ENCODE measurements around the gene CNIH4.
"Not testable (repeated sequence)": the region's sequence is repeated elsewhere in the genome, so short reads cannot be mapped to it uniquely, and the experiment has no call there.

The CNIH4 gene

DNA sequence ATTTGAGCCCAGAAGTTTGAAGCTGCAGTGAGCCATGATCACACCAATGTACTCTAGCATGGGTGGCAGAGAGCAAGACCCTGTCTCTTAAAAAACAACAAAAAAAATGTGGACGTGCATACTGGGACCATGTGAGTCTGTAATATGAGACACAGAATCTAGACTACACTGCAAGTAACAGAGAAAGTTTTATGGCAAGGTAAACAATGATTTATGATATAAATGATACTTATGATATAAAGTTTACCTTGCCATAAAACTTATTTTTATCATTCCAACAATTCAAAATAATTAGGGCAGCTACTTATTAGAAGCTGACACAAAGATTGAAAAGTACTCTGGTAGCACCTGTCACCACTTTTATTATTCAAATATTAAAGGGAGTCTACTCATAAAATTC is 43.2 kb downstream of the CNIH4 start:
- DNase-seq (ENCODE audit: low read depth in 4 of 4, low spot score in 1 of 4), result no peak

DNA sequence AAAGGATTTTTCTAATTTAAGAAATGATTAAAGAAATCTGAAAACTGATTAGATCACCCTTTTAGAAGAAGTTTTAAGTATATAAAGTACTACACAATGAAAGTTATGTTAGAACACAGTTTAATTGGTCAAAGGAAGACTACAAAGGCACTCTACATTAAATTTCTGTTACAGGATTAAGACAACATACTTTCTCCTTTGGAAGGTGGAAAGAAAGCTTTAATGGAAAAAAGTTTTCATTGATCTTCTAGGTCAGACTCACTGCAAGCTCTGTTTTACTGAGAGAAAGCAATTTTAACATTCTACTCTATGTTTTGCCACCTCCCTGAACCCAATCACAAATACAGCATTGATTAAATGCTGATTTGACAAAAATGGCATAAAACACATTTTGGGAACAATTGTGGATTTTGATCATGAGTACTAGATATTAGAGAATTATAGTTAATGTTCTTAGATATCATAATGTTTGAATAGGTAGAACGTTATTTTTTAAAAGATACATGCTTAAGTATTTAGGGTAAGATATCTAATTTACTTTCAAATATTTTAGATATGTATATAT is 45.9 kb downstream of the CNIH4 start:
- no peak for DNase-seq (ENCODE audit: low read depth in 4 of 4, low spot score in 1 of 4)

DNA sequence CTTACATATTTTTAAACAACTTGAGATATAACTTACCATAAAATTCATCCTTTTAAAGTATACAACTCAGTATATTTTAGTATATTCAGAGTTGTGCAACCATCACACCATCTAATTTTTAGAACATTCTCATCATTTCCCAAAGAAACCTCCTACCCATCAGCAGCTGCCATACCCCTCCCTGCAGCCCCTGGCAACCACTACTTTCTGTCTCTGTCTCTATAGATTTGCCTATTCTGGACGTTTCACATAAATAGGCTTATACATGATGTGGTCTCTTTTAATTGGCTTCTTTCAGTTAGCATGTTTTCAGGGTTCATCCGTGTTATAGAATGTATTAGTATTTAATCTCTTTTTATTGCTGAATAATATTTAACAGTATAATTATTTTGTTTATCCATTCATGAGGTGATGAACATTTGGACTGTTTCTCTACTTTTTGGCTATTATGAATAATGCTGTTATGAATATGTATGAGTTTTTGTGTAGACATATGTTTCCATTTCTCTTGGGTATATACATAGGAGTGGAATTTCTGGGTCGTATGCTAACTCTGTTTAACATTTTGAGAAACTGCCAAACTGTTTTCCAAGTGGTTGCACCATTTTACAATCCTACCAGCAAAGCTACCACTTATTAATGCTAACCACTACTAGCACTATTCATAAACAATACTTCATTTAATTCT is 48.4 kb downstream of the CNIH4 start:
- DNase-seq (ENCODE audit: low read depth in 4 of 4, low spot score in 1 of 4), result no peak

DNA sequence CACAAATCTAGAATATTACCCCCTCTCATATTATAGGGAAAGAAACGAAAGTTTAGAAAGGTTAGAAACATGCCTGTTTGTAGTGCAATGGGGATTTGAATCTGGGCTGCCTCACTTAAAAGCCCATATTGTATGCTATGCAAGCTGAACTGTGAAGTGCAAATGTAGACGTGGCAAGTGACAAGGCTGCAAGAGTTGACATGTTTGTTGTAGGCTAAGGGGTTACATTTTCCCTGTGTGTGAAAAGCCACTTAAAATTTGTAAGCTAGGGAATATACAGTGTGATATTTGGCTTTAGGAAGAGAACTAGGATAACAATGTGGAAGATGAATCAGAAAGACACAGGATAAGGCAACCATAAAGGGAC is 48.9 kb downstream of the CNIH4 start:
- DNase-seq (ENCODE audit: low read depth in 4 of 4, low spot score in 1 of 4), result no peak

DNA sequence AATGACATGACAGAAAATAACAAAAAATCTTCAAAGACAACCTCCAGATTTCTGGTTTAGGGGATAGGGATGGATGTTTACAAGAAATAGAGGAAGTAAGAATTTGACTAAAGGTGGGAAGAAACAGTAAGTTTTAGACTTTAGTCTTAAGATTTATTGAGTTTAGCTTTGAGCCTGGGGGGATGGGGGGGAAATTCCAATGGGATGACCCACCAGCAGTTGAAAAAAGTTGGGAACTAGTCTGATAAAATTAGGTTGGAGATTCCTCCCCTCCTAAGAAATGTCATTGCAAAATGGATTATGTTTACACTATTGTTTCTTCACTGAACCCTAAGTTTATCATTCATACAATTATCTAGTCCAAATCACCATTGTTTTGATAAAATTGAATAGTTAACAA is 49.5 kb downstream of the CNIH4 start:
- no peak for DNase-seq (ENCODE audit: low read depth in 4 of 4, low spot score in 1 of 4)

DNA sequence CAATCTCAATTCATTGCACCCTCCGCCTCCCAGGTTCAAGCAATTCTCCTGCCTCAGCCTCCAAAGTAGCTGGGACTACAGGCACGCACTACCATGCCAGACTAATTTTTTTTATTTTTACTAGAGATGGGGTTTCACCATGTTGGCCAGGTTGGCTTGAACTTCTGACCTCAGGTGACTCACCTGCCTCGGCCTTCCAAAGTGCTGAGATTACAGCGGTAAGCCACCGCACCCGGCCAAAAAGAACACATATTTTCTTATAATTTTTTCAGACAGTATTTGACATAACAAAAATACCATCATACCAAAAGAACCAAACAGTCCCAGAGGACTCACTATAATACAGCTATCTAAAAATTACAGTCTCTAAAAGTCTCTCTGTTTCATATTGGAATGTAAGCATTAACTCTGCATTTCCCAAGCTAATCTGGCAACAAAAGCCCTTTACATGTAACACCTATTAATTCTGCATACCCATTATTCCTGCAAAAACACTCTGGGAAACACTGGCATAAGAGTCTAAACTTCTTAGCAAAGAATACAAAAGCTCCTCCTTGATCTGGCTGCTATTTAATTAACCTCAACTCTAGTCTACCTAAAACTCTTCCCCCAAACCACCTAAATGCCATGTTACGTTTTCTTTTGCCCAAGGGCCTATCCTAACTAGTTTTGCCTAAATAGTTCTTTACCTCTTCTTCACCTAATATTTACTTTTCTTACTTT is 51.1 kb downstream of the CNIH4 start:
- DNase-seq (ENCODE audit: low read depth in 4 of 4, low spot score in 1 of 4), result no peak

DNA sequence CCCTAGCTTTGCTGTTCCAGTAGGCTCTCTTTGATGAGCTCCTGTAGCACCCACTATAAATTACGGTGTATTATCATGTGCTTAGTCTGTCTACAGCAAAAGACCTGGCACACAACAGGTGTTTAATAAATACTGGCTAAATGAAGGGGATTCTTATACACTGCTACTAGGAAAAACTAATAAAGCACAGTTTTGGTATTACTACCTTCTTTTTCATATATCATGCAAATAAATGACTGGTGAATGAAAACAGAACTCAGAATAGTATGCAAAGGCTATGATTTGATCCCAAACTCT is 51.6 kb downstream of the CNIH4 start:
- DNase-seq (ENCODE audit: low read depth in 4 of 4, low spot score in 1 of 4), result no peak

DNA sequence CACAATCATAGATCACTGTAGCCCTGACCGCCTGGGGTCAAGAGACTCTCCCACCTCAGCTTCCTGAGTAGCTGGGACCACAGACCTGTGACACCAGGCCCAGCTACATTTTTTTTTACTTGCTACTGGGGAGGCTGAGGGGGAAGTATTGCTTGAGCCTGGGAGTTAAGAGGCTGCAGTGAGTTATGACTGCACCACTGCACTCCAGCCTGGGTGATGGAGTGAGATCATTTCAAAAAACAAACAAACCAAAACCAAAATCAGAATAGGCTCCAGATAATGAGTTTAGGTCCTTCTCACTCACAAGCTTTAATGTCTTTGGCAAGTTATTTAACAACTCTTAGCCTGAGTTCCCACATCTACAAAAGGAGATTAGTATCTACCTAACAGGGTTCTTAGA is 55.1 kb downstream of the CNIH4 start:
- DNase-seq (ENCODE audit: low read depth in 4 of 4, low spot score in 1 of 4), result no peak

DNA sequence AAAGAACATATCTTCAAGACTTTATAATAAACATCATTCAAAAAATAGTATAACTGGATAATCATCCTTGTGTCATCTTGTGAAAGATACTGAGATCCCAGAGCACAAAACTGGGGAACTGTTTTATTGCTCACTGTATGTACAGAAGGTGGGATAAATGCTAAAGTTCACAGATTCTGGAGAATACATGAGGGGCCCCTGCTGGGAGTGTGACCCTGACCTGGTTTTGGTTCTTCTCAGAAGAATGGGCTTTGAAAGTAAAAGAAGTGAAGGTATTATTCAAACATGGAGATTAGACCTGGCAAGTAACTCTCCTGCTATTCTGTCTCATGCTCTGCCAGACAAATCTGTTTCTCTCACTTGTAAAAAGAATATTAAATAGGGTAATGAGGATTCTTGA is 63.4 kb downstream of the CNIH4 start:
- no peak for DNase-seq (ENCODE audit: low read depth in 4 of 4, low spot score in 1 of 4)

DNA sequence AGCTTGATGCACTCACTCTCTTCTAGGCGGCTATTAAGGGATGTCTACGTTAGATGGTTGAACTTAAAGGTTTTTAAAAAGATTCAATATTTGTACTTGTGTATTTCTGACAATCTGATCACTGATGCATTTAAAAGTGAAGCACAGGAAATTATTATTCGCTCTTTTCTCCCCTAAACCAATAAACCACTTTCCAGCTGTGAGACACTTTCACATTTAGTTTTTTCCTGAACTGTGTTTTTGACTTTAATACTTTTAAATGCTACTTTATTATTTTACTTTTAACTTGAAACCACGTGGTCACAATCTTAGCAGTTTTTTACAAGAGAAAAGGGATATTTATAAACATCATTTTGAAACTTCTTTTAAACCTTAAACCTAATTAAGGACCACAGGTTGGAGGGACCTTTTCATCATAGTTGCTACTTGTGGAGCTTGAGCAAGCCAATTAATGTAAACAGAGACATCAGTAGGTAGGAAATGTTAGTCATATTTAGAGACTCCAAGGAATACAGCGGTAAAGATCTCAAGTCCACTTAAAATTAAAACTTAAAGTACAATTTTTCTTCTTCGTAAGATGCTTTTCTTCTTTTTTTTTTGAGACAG is 68.7 kb downstream of the CNIH4 start:
- DNase-seq (ENCODE audit: low read depth in 4 of 4, low spot score in 1 of 4), result no peak

DNA sequence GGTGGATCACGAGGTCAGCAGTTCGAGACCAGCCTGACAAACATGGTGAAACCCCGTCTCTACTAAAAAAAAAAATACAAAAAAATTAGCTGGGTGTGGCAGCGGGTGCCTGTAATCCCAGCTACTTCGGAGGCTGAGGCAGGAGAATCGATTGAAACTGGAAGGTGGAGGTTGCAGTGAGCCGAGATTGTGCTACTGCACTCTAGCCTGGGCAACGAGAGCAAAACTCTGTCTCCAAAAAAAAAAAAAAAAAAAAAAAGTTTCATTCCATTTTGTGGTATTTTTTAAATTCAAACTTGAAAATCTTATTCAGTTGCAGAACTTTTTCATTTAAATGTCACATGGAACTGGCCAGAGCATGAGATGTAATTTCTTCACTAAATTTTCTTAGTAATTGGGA is 70.2 kb downstream of the CNIH4 start:
- DNase-seq (ENCODE audit: low read depth in 4 of 4, low spot score in 1 of 4), result not testable (repeated sequence)

DNA sequence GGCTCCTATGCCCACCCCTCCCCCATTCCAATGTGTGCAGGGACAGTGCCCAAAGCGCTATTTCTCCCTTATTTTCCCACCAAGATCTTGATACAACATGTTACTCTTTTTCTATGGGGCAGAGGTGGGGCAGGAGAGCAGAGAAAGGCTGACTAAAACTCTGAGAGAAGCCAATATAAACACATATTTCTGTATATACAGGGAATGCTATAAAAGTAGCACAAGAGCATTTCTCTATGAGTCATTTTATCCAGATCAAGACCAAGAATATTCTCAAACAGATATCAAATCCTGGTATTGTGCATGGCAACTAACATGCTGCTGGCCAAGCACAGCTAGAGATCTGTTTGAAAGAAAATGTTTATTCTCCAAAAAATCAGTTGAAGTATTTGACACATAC is 70.7 kb downstream of the CNIH4 start:
- no peak for DNase-seq (ENCODE audit: low read depth in 4 of 4, low spot score in 1 of 4)

DNA sequence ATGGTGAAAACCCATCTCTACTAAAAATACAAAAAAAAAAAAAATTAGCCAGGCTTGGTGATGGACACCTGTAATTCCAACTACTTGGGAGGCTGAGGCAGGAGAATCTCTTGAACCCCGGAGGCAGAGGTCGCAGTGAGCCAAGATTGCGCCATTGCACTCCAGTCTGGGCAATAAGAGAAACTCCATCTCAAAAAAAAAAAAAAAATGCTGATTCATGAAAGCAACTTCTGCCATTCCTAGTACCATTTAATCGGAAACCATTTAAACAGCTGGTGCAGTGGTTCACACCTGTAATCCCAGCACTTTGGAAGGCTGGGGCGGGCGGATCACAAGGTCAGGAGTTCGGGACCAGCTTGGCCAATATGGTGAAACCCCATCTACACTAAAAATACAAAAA is 72.0 kb downstream of the CNIH4 start:
- not testable (repeated sequence) for DNase-seq (ENCODE audit: low read depth in 4 of 4, low spot score in 1 of 4)
